IPS DF 4.7 (cell line): ENCODE results near the gene ZNF142.

ENCODE experiments used
- DNase-seq: peaks from one replicate; pipeline ENCODE4 v3.0.0-alpha.2; 2013; ENCODE audit warnings: low spot score; ENCODE audit errors: extremely low read depth

ZNF142 gene

GRCh38 chr2:218659258-218659987, at the start of gene ZNF142, which contains the start of gene BCS1L:
Gene ZNF142 (minus strand): TSS chr2:218659623. CDS start chr2:218656429, 3,194 bp downstream.
Gene BCS1L (plus strand): TSS chr2:218659683. CDS start chr2:218660988, 1,305 bp downstream.
- DNase-seq = peak; percentile 64

- DNase-seq = no peak
These were observed 48.7 kb upstream of the ZNF142 start for GRCh38 chr2:218708086-218708485.

- no peak for DNase-seq
These were observed 43.9 kb upstream of the ZNF142 start for GRCh38 chr2:218703341-218703740.

GRCh38 chr2:218701806-218702205, 42.4 kb upstream of the ZNF142 start:
- no peak for DNase-seq

- DNase-seq = no peak
These were observed 39.5 kb upstream of the ZNF142 start for GRCh38 chr2:218698885-218699284.

- no peak for DNase-seq
These were observed 35.2 kb upstream of the ZNF142 start for GRCh38 chr2:218694405-218695145.

- no peak for DNase-seq
These were observed 31.8 kb upstream of the ZNF142 start for GRCh38 chr2:218691234-218691633.

- DNase-seq = peak; percentile 44
These were observed 28.1 kb upstream of the ZNF142 start for GRCh38 chr2:218687400-218688060.

GRCh38 chr2:218680061-218680460, 20.6 kb upstream of the ZNF142 start:
- no peak for DNase-seq

- no peak for DNase-seq
These were observed 19.7 kb upstream of the ZNF142 start for GRCh38 chr2:218679119-218679518.

GRCh38 chr2:218671654-218672566, 12.5 kb upstream of the ZNF142 start, which contains the start of the genes RNF25 and STK36:
Gene RNF25 (minus strand): TSS chr2:218672002. CDS start chr2:218671970, 32 bp downstream.
Gene STK36 (plus strand): TSS chr2:218672086. CDS start chr2:218672830, 744 bp downstream.
- peak; percentile 80 for DNase-seq

GRCh38 chr2:218671097-218671653, 11.8 kb upstream of the ZNF142 start:
- DNase-seq = no peak

GRCh38 chr2:218664653-218665052, 5.2 kb upstream of the ZNF142 start:
- DNase-seq = no peak

GRCh38 chr2:218663901-218664300, 4.5 kb upstream of the ZNF142 start:
- DNase-seq = no peak

GRCh38 chr2:218662827-218663226, 3.4 kb upstream of the ZNF142 start:
- DNase-seq = no peak

GRCh38 chr2:218662377-218662776, 3.0 kb upstream of the ZNF142 start:
- DNase-seq = no peak

- no peak for DNase-seq
These were observed 550 bp upstream of the ZNF142 start for GRCh38 chr2:218659988-218660358.

- DNase-seq = no peak
These were observed 659 bp downstream of the ZNF142 start for GRCh38 chr2:218658671-218659257.

GRCh38 chr2:218655751-218656150, 3.7 kb downstream of the ZNF142 start:
- no peak for DNase-seq

- no peak for DNase-seq
These were observed 10.7 kb downstream of the ZNF142 start for GRCh38 chr2:218648787-218649100.
